Upper lobe of left lung (tissue), 6 donors: ENCODE results near the gene GPATCH4. TPM values are rescaled to one million over a fixed set of nuclear protein-coding genes. Genes with fewer than 3 reads are reported as not detected.

Experiments
- ATAC-seq, 2 donors: fragments of 200-7000 bp; cut with Tn5 transposase; one replicate each; pipeline ENCODE4 v1.9.1; 2022; ENCODE audit warnings: mild to moderate bottlenecking in 2 of 2, moderate library complexity in 2 of 2; ENCODE audit not compliant: low FRiP score in 2 of 2
- DNase-seq, 2 donors: peaks; one replicate each; pipeline ENCODE4 v3.0.0-alpha.2; 2019 to 2020
- H3K27ac ChIP-seq, 4 donors: fragments of 200-600 bp; sonication (generic); one replicate each; pipeline ENCODE4 v1.5.1; 2016 to 2019
- H3K27me3 ChIP-seq, 4 donors: fragments of 200-600 bp; sonication (generic); one replicate each; pipeline ENCODE4 v1.5.1; 2017 to 2019
- H3K36me3 ChIP-seq, 4 donors: fragments of 200-600 bp; sonication (generic); one replicate each; pipeline ENCODE4 v1.5.1; 2016 to 2019
- H3K4me1 ChIP-seq, 4 donors: fragments of 200-600 bp; sonication (generic); one replicate each; pipeline ENCODE4 v1.5.1; 2018 to 2019
- H3K4me3 ChIP-seq, 4 donors: fragments of 200-600 bp; sonication (generic); one replicate each; pipeline ENCODE4 v1.5.1; 2017 to 2019; ENCODE audit warnings: mild to moderate bottlenecking in 2 of 4, moderate library complexity in 1 of 4
- H3K9me3 ChIP-seq, 4 donors: fragments of 200-600 bp; sonication (generic); one replicate each; pipeline ENCODE4 v1.5.1; 2018 to 2019
- CTCF ChIP-seq, 6 experiments: fragments of 450-650 bp in 4 of 6; fragments of 200-600 bp in 2 of 6; sonication (generic) in 2 of 6; IDR thresholded peaks; one replicate each; pipeline ENCODE4 v1.5.1; 2016 to 2019; ENCODE audit warnings: antibody characterized with exemption in 6 of 6
- EP300 ChIP-seq, 4 donors: sonication (generic); formaldehyde crosslinking; IDR thresholded peaks; one replicate each; pipeline ENCODE4 v1.5.1; 2017; ENCODE audit warnings: antibody characterized with exemption in 4 of 4, control low read depth in 2 of 4
- POLR2A ChIP-seq, 4 donors: fragments of 450-650 bp; IDR thresholded peaks; one replicate each; pipeline ENCODE4 v1.5.1; 2016 to 2017; ENCODE audit warnings: antibody characterized with exemption in 4 of 4, mild to moderate bottlenecking in 2 of 4
- POLR2AphosphoS5 ChIP-seq, 2 donors: sonication (generic); formaldehyde crosslinking; IDR thresholded peaks; one replicate each; pipeline ENCODE4 v1.5.1; 2017; ENCODE audit warnings: antibody characterized with exemption in 2 of 2
- WGBS, 2 donors: methylation state at CpG; one replicate each; pipeline ENCODE4 v1.1.5; 2017 to 2018; 5-methylcytosine and 5-hydroxymethylcytosine counted together
- total RNA-seq, 6 donors: library from RNA; depleted of rRNA in 4 of 6; stranded (reverse); fragments of >200 nt in 4 of 6; gene quantifications; one replicate each; pipeline versions ENCODE4 v1.1.0 to v1.2.1, GENCODE V29; 2016 to 2021
- donor health status: DM: no; HTN: no; CAD: no; lungs with moderate emphysema.
- donor health status: DM: no; HTN: yes; CAD: no; lungs with severe emphysema.

GPATCH4 gene
- total RNA-seq, 6 donors from 2014 or later = 5.7 to 26.2 (median 19.4) TPM

DNA sequence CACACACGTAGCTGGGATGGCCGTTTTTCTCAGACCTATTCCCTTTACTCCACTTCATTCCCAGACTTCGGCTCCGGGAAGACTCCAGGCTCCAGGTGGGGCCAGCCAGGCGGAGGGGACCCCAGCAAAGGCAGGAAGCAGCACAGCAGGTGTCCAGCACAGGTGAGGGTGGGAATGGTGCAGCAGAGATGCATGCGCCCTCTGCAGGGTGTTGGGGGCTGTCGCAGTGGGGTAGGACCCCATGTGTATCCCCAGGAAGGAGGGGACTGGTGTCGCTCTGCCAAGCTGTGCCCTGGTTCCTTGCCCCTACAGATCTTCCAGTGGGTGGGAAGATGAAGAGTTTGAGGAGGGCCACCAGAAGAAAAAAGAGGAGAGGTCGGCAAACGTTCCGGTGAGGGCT, 16.5 kb downstream of the GPATCH4 start:
- no peaks in the 10 kb centered on the region for H3K9me3 ChIP-seq
- TF ChIP-seq EP300 (IDR thresholded peaks at IDR 0.05) (no peak), CTCF (IDR thresholded peaks at IDR 0.05) (peak in 1 of 6 experiments; percentile 6)
- no peak overlapping the region for H3K27ac ChIP-seq
- DNase-seq (peak in 1 of 2 donors; percentile 44), ATAC-seq (no peak)
- no peaks in the 10 kb centered on the region for H3K27me3 ChIP-seq
- H3K36me3 ChIP-seq = no peaks in the 10 kb centered on the region
- 56 to 57% methylated on average over 8 to 11 of the region's 11 CpGs for WGBS, 2 donors
- H3K4me3 ChIP-seq = no peak overlapping the region
- no peaks in the 10 kb centered on the region for H3K4me1 ChIP-seq

DNA sequence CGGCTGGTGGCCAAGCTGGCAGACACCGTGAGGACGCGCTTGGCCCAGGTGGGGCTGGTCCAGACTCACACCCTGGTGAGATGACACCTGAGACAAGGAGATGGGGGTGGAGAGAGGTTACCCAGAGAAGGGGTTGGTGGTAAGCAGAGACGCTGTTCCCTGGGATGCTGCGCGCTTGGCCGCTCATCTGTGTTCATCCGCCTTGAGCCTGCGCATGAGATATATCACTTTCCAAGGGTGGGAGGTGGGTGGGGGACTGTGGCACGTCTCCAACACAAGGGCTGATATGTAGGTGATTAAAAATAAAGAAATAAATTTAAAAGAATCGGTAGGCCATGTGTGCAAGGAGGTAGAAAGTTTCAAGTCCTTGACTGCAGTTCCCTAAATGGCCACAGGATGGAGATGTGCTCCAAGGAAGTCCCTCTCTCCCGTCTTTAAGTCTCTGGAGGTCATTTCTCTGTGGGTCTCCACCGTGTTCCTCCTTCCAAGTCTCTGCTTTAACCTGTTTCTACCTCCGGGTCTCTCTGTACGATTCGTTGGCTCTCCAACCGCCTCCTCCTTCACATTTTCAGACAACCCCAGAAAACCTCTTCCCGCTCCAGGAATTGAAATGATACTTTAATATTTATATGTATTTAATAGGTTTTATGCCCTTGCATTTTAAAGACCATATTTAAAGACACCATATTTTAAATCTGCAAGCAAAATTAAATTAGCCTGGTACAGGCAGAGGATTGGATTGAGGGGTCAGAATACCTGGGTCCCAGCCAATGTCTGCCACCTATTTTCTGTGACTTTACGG, 17.3 kb downstream of the GPATCH4 start:
- no peaks in the 10 kb centered on the region for H3K9me3 ChIP-seq
- H3K27ac ChIP-seq = no peak overlapping the region
- no peaks in the 10 kb centered on the region for H3K36me3 ChIP-seq
- H3K4me3 ChIP-seq = no peak overlapping the region
- no peaks in the 10 kb centered on the region for H3K4me1 ChIP-seq
- peak in 1 of 2 donors; percentile 68 for DNase-seq
- TF ChIP-seq EP300 (IDR thresholded peaks at IDR 0.05) = no peak
- TF ChIP-seq CTCF (IDR thresholded peaks at IDR 0.05) = peak; percentile 79 to 97 (median 88)
- ATAC-seq = peak in 1 of 2 donors; percentile 84
- no peaks in the 10 kb centered on the region for H3K27me3 ChIP-seq
- 54 to 56% methylated on average over 20 of the region's 20 CpGs for WGBS, 2 donors

- Histone ChIP-seq H3K4me1 (no peaks in the 10 kb centered on the region), H3K4me3 (peak overlapping the region in 1 of 4 donors; percentile 13), H3K27me3 (no peaks in the 10 kb centered on the region), H3K36me3 (no peaks in the 10 kb centered on the region), H3K27ac (no peak overlapping the region), H3K9me3 (no peaks in the 10 kb centered on the region)
- no peak for ATAC-seq
- DNase-seq = no peak
- TF ChIP-seq POLR2A (IDR thresholded peaks at IDR 0.05) = no peak
- no peak for TF ChIP-seq EP300 (IDR thresholded peaks at IDR 0.05)
- WGBS, 2 donors = 65 to 66% methylated on average over 8 of the region's 9 CpGs
Measured at GRCh38 chr1:156582388-156583017, 18.8 kb downstream of the GPATCH4 start.

DNA sequence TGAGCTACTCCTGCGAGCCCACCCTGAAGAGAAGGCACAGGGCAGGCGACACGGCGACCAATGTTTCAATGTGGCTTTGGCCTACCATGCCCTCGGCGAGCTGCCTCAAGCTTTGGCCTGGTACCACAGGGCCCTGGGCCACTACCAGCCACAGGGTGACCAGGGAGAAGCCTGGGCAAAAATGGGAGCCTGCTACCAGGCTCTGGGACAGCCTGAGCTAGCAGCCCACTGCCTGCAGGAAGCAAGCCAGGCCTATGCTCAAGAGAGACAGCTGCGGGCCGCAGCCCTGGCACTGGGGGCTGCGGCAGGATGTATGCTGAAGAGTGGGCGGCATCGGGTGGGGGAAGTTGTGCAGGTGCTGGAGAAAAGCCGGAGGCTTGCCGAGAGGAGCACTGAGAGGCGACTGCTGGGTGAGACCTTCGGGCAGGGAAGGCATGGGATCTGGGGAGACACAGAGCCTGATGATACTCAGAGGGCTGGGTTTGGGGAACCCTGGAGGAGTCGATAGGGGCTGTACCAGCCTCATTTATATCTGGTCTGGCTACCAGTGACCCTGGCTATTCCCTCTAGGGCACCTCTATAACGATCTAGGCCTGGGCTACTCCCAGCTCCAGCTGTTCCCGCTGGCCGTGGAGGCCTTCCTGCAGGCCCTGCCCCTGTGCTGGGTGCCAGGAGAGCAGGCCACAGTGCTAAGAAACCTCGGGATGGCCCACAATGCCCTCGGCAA, 19.5 kb downstream of the GPATCH4 start:
- no peaks in the 10 kb centered on the region for H3K9me3 ChIP-seq
- no peaks in the 10 kb centered on the region for H3K27me3 ChIP-seq
- ATAC-seq (no peak), DNase-seq (peak in 1 of 2 donors; percentile 59)
- H3K4me3 ChIP-seq = peak overlapping the region in 1 of 4 donors; percentile 13
- peak overlapping the region in 1 of 4 donors; percentile 16 for H3K27ac ChIP-seq
- H3K36me3 ChIP-seq = no peaks in the 10 kb centered on the region
- 74 to 80% methylated on average over 14 to 17 of the region's 21 CpGs for WGBS, 2 donors
- no peaks in the 10 kb centered on the region for H3K4me1 ChIP-seq
- TF ChIP-seq POLR2AphosphoS5 (IDR thresholded peaks at IDR 0.05) (no peak), POLR2A (IDR thresholded peaks at IDR 0.05) (no peak), EP300 (IDR thresholded peaks at IDR 0.05) (no peak), CTCF (IDR thresholded peaks at IDR 0.05) (no peak)

GRCh38 chr1:156579472-156579871, 21.8 kb downstream of the GPATCH4 start, which contains the start of gene TTC24:
TTC24 (plus strand) TSS chr1:156579723; CDS start chr1:156581365, 1,642 bp downstream.
- DNase-seq = no peak
- TF ChIP-seq POLR2AphosphoS5 (IDR thresholded peaks at IDR 0.05) (no peak), EP300 (IDR thresholded peaks at IDR 0.05) (no peak), POLR2A (IDR thresholded peaks at IDR 0.05) (no peak), CTCF (IDR thresholded peaks at IDR 0.05) (no peak)
- WGBS, 2 donors = 81 to 85% methylated on average over 3 to 5 of the region's 5 CpGs

More at GRCh38 chr1:156579472-156579871, 21.8 kb downstream of the GPATCH4 start, which contains the start of gene TTC24:
- Histone ChIP-seq H3K27ac (no peak within 1 kb of the TSS), H3K9me3 (no peaks in the 10 kb centered on the region), H3K4me3 (no peak within 1 kb of the TSS), H3K36me3 (no peaks in the 10 kb centered on the region), H3K4me1 (no peaks in the 10 kb centered on the region), H3K27me3 (no peaks in the 10 kb centered on the region)
- no peak for ATAC-seq
